Activated CD4-positive, alpha-beta T cell treated with anti-CD3 and anti-CD28 coated beads for 1 hour (primary cell): ENCODE measurements around the gene LINGO1.

Experiments
- DNase-seq: peaks from one replicate; pipeline ENCODE4 v3.0.0-alpha.2; 2020

The LINGO1 gene

DNA sequence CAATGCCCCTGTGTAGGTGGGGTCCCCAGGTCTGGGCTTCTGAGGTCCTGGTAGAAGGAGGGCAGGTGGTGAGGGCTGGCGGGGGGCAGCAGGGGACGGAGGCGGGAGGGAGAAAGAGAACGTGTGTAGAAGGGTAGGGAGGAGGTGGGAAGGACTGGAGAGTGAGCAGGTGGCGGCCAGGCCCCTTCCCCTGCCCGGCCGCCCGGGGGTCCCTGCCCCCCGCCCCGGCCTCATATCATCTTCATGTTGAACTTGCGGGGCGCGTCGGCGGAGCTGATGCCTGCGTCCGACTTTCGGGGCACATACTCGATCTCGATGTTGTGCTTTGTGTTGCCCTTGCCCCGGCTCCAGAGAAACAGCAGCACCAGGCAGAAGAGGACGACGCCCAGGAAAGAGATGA lies 18.9 kb downstream of the LINGO1 start:
- DNase-seq = no peak

DNA sequence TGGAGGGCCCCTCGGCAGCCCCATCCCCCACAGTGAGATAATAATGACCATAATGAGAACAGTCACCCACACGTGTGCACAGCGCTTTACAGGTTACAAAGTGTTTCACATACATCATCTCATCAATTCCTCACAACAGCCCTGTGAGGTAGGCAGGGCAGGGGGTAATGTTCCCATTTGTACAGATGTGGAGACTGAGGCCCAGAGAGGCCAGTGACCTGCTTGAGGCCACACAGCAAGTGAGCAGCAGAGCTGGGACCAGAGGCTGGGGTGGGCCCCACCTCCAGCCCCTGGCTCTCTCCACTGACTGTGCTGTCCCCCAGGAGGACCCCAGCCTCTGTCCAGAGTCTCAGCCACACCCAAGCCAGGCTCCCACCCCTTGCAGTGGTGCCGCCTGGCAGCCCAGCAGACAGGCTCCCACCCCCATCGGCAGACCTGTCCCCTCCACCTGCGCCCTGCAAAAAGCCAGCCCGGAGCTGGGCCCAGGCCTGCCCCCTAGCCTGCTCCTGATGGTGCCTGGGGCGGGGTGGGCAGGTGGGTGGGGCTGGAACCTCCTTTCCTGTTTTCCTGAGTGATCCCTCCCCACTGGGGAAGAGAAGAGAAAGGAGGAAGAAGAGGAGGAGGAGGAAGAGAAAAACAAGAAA lies 19.6 kb downstream of the LINGO1 start:
- no peak for DNase-seq

DNA sequence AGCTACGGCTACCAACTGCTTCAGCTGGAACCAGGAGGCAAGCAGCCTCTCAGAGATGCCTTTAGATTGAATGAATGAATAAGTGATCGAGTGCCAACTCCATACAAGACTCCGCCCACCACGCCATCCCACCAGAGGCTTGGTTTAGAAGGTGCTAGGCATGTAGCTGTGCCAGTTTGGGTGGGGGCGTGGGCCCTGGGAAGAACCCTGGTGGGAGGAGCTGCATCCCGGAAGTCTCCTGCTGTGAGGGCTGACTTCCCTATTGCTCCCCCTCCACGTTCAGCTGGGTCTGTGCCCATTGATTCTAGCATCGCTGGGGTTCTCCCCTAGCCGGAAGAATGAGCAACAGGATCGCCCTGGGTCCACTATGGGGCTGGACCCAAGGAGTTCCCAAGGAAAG lies 20.9 kb downstream of the LINGO1 start:
- no peak for DNase-seq

DNA sequence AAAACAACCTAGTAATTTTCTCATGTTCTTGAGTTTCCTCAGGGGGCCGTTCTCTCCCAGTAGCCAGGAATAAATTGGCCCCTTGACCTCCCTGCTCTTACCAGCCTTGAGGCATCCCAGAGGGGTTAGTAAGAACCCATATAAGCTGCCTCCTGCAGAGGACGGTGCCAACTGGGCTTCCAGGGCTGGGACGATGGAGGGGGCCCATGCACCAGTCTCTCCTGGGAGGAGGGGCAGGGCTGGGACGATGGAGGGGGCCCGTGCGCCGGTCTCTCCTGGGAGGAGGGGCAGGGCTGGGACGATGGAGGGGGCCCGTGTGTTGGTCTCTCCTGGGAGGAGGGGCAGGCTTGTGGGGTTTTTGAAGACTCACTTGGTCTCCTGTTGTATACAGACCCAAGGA lies 22.0 kb downstream of the LINGO1 start:
- no peak for DNase-seq

DNA sequence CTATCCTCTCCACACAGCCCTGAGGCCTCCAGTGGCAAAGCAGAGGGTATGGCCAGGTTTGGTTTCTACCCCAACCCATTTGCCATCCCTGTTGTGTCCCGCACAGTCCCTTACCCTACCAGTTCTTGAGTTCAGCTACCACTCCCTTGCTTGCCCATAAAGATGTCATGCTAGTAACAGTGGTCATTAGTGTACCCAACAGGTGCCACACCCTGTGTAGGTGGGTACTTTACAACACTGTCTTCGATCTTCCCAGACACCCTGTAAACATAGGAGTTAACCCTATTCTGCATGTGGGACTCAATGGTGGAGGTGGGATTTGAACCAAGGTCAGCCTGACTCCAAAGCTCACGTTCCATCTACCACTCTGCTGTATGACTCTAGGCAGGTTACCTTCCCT lies 23.2 kb downstream of the LINGO1 start:
- DNase-seq = no peak

DNA sequence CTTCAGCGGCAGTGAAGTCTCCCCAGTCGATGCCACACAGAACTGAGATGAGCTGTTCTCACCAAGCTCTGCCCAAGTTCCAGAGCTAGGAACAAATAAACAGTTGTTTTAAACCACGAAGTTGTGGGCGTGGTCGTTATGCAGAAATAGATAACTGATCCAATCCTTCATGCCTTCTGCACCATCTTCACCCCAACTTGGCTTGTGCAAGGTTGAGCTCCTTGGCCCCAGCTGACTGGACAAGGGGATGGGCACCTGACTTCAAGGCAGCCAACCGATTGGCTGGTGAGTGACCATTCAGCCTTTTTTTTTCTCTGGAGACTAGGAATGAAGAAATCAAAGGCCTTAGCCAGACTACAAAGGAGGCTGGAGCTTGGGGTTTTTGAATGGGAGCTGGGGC lies 23.9 kb downstream of the LINGO1 start:
- DNase-seq = no peak

DNA sequence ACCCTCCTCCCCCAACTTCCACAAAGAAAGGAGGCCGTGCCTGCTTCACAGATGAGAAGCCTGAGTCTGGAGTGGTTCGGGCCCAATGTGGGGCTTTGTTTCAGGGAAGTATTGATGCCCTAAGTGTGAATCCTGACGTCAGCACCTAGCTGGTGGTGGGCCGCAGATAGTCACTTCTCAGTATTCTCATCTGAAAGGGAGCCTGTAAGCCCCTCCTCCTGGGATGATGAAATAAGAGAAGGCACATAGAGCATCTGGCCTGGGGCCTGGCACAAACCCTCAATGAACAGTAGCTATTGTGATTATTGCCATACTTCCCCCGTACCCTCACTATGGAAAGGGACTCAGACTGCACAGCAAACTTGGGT lies 24.8 kb downstream of the LINGO1 start:
- no peak for DNase-seq

DNA sequence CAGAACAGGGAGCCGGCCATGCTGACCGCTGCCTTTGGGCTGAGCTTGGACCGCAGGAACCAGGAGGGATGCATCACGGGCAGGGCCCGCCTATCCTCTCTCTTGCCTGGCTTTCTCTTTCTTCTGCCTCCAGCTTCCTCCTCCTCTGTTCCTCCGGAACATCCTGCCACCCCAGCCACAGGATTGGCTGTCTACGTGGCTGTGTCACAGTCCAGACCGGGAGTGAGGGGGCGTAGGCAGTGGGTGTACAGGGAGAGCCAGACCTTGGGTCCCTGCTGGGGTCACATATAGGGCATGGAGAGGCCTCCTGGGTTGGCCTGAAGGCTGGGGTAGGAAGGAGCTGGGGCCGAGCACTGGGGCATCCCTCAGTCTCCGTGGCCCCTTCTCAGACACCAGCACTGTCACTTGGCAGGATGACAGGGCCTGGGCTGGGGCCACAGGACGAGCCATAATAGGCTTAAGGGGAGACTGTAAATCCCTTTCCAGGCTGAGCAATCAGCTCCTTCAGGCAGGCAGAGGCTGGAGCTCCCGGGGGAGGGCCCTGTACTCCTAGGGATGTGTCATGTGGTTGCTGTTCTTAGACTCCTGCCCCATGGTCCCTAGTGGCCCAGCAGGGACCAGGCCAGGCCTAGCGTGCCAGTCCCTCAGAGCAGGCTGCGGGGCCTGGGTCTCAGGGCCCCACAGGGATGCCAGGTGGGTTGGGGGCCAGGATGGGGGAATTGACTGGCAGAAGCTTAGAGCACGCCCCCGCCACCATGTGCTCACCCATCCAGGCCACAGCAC lies 25.4 kb downstream of the LINGO1 start:
- DNase-seq = no peak

DNA sequence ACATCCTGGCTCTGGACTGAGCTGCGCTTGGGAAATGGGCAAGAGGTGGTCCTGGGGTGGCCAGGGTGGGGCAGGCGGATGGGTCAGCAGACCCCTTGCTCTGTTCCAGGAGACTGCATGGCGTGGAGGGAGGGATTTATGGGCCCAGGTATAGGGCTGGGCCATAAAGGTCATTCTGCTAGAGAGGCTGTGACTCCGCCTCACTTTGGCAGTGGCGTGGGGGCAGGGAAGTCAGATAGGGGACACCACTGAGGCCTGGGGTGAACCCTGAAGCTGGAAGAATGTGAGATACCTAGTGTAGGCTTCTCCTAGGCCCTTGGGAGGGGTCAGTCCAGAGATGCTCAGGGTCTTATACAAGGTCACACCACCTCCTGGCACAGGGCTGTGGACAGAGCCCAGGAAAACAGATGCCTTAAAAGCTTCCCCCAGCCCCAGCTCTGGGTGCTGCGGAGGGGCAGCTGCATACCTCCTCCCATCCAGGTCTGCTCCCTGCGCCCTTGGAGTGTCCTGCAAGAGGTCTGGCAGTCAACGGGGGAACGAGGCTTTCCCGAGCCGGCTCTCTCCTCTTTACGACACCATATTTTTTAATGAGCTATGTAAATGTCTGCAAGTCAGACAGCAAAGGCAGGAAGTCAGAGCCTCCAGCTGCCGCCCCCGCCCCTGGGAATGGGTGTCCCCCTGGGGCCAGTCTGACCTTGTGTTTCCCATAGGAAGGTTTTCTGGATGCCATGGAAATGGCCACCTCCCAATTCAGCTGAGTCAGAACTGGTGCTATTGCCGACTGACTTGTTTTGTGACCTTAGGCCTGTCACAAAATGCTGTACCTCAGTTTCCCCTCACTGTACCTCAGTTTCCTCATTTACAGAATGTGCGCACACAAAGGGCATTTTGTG lies 26.3 kb downstream of the LINGO1 start:
- no peak for DNase-seq

DNA sequence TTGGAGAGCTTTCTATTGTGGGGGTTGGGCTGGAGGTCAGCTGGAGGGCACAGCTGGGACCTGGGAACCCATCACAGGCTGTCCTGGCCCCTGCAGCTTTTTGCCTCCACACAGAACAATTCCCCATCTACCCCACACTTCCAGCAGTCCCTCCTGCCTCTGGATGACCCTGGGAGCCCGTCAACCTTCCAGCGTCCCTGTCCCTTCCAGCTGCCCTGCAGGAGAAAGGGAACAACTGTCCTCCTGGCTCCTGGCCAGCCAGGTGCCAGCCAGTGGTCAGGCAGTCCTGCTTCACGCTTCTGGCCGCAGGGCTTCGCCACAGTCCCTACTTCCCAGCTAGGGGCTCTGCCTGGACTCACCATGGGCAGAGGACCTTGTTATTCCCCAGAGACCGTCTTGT lies 27.2 kb downstream of the LINGO1 start:
- no peak for DNase-seq

DNA sequence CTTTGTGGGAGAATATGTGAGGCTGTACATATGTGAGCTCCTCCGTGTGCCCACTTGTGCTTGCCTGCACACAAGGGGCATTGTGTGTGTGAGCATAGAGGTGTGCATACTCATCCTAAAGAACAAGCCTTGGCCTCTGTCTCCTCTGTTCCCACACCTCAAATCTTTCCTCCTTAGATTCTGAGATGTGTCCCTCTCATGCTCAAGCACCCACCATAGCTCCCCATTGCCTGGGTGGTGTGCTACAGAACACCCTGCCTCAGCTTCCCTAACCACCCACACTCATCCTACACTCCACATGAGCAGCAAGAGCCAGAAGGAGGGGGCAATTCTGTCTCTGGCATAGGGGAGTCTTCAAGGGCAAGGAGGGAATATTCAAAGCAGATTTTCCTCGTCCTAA lies 27.7 kb downstream of the LINGO1 start:
- no peak for DNase-seq

DNA sequence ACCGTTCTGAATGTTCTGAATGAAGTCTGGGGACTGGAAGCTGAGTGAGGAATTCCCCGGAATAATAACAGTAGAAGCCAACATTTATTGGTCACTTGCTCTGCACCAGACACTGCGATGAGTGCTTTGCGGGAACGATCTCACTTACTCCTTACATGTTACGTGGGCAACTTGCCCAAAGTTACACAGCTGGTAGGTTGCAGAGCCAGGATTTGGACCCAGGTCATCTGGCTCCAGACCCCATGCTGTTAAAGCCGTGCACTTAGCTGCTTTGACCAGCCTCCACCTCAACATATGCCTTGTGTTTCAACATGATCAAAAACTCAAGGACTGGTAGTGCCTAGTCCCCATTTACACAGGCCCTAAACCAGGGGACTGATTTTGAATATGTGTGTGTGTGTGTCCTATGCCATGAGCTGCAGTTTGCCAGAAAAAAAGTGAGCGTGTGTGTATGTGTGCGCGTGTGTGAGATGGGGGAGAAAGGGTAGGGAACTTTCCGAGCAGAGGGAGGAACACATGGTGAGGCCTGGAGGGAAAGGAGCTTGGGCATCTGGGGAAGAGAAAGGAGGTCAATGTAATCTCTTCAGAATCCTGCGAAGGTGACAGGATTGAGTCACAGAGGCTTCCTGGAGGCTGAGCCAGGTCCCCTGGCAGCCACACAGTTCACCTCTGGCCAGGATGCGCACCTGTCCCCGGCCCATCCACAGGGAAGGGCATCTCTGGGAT lies 28.9 kb downstream of the LINGO1 start:
- no peak for DNase-seq

DNA sequence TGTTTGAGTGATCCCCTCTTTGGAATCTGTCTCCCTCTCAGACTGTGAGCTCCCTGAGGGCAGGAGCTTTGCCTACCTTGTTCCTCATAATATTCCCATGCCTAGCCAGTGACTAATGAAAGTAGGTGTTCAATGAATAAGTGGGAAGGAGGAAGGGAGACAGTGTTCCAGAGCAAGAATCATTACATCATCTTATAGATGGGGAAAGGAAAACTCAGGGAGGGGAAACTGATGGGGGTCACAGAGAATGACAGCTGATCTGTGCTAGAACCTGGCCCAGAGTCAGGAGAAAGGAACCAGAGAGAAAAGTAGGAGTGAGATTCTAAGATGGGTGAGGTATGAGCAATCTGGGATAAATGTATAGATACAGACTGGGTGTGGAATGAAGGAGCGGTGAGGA lies 29.9 kb downstream of the LINGO1 start:
- no peak for DNase-seq

DNA sequence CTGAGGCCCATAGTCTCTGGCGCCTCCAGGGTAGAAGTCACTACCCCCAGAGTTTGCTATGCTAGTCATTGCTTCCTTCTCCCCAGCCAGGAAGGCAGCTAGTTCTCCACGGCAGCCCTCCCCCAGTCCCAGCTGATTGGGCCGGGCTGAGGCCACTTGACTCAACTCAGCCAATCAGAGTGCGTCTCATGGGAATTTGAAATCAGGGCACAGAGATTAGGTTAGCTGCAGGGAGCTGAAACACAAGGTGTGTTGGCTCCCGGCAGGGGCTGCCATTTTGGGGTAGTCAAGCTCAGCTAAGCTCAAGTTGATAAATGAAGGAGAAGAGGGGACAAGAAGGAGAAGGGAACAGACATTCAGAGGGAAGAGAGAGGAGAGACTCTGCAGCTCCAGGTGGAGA lies 32.8 kb downstream of the LINGO1 start:
- no peak for DNase-seq

DNA sequence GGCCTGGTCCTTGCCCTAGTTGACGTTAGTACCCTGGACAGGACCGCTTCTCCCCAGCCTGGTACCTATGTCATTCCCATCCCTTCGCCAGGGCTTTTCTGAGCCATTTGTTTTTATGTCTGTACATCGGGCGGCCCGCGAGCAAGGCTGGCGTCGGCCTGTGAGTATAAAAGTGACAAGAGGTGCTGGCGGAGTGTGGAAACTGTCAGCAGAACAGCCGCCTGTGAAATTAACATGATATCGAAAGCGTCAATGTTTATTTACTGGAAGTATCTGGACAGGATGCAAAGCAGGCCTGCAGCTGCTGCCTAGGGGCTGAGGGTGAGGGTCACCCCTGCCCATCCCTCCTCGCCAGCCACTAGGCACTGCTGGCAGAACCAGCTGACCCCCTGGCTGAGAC lies 33.4 kb downstream of the LINGO1 start:
- DNase-seq = no peak

DNA sequence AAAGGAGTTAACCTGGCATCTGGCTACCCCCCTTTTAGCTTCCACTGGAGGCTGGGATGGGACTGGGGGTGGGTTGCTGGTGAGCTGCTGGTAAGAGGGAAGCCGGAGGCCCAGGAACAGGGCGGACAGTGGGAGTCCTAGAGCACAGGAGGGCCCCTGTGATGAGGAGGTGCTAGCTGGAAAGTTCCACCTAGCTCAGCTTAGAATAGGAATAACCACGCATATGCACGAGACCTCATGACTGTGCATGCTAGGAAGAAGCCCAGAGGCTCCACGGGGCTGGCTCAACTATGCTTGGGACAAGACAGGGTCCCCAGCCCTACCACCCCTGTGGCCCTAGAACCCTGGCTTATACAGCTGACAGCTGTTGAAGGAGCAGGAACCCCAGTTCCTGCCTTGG lies 34.1 kb downstream of the LINGO1 start:
- DNase-seq = no peak

DNA sequence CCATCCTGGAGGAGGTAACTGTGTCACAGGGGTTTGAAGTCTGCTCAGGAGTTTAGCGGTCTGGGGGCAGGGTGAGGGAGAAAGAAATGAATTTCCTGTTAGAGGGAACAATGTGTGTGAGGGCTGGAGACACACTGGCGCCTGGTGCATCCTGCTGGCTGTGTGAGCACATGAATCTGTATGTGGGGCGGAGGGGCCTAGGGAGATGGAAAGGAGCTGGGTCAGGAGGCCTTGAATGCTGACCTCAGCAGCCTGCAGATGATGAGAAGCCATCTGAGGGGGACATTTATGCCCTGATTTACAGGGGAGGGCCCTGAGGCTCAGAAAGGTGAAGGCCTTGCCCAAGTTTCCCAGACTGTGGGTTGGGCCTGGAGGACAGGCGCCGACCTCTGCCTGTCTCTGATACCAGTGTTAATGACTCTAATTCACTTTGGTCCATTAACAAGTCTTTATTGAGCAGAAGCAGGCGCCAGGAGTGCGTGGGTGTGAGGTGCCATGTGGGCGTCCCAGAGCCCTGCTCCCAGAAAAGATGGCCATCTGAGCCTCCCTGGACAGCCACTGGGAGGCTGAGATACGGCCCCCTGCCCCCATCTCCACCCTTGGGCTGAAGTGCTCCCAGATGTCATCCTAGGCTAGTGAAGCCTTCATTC lies 34.8 kb downstream of the LINGO1 start:
- DNase-seq = no peak

DNA sequence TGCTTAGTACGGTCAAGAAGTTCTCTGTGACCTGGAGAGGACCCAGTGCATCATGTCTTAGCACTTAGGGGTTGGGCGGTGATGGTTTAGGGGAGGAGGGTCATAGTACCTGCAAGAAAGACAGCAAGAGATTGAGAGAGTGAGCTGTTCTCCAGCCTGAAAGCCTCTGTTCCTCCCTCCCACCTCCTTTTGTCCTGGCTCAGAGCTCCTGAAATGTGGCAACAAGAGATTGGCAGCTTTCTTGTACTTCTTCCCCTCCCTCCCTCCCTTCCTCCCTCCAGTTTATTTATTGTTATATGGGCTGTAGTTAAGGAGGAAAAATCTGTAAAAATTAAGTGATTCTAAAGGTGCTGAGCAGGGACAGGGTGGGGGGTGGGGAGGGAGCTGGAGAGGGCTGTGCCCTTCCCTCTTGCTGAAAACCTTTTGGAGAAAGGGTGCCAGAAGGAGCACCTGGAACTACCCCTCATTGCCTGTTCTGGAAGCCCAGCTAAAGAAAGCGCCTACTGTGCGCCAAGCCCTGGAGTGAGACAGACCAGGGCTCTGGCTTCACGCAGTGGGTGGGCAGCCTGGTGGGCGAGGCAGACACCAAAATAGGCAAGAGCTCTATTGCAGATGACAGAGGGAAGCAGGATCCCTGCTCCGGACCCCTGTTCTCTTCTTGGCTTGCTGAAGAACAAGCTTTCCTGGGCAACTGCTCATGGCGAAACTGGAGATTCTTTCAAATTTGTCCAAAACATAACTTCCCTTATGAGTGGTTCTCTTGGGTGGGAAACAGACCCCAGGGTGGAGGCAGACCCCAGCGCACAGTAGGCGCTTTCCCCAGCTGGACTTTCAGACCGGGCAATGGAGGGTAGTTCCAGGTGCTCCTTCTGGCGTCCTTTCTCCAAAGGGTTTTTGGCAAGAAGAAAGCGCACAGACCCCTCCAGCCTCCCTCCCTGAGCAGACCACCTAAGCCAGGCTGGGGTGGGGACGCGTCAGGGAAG lies 35.6 kb downstream of the LINGO1 start:
- DNase-seq = no peak

DNA sequence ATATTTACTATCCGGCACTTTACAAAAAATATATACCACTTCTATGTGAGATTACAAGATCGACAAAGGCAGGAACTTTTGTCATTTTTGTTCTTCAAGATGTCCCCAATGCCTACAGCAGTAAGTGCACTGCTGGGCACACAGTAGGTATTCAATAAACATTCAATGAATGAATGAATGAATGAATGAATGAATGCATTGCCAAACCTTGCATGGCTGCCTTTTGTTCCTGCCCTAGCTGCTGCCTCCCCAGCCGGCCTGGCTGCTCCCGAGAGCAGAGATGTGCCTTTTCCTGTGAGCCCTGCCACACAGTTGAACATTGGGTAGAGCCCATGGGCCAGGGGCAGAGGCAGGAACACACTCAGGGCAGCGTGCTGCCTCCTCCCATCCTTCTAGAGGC lies 37.5 kb downstream of the LINGO1 start:
- DNase-seq = no peak

DNA sequence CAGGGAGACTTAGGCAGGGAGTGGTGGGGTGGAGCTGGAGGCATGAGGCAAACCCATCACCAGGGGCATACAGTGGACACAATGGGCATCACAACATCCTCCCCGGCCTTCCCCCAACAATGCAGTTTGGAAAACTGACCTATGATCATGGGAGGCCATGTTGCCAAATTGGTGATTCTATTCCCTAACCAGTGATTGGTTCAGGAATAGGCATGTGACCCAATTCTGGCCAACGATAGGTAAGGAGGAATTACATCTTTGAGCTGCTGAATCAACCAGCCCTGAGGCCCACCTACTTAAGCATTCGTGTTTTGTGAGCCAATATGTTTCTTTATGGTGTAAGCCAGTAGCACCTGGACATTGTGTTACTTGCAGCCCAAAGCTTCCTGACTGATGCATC lies 40.0 kb downstream of the LINGO1 start:
- DNase-seq = no peak

DNA sequence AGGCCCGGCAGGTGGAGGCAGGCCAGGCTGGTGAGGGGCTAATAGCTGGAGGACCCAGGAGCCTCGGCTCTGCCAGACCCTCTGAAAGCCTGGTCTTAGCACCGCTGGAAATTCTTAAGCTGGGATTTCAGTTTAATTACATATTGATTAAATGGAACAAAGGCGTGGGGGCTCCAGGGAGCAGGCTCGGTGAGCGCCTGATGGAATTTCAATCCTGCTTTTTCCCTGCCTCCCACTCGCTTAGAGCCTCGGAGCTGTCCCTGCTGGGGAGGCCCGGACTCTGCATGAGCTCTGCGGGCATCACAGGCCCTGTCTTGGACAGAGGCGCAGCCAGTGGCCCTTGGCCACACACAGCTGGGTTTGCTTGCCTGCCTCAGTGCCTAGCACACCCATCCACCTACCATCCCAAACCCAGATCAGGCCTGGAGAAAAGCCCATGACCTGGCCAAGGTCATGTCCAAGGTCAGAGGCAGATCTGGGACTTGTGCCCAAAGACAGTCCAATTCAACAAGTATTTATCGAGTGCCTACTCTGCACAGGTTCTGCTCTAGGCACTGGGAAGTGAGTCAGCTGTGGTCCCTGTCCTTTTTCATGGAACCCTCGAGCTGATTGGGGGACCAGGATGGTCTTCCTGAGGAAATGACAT lies 40.6 kb downstream of the LINGO1 start:
- DNase-seq = no peak
